Right ventricle myocardium superior (tissue), 1 donor: Measurements from ENCODE around the gene PNPO. TPM values are rescaled to one million over a fixed set of nuclear protein-coding genes. Genes with fewer than 3 reads are reported as not detected.
A peak's percentile ranks its signal among the peaks of the same experiment; 100 is the strongest.
"Not testable (repeated sequence)": the region's sequence is repeated elsewhere in the genome, so short reads cannot be mapped to it uniquely, and the experiment has no call there.

Source experiments
- ATAC-seq: fragments of 200-7000 bp; cut with Tn5 transposase; one replicate; pipeline ENCODE4 v1.9.1; 2020; ENCODE audit warnings: mild to moderate bottlenecking; ENCODE audit not compliant: poor library complexity
- DNase-seq: peaks from one replicate; pipeline ENCODE4 v3.0.0-alpha.2; 2020
- intact Hi-C: fragments of 100-400 bp; cut with DNase I; formaldehyde crosslinking; loops from one replicate; pipeline ENCODE4 v1.11.2; 2022
- total RNA-seq: library from RNA; stranded (reverse); fragmentation: NEBNext Ultra II Directional; extraction: Animal tissue kit (Norgen Biotek cat#: 25700); gene quantifications from one replicate; pipeline ENCODE4 v1.2.1, GENCODE V29; 2021
- donor health status: DM: no; HTN: yes; CAD: no; lungs with severe emphysema.

Gene PNPO
- total RNA-seq, 1 donor from 2014 or later, result 28.2 TPM

GRCh38 chr17:47988445-47988844 is 47.1 kb downstream of the PNPO start:
- DNase-seq, ATAC-seq, intact Hi-C loops: not testable (repeated sequence)

- DNase-seq, result no peak
- intact Hi-C loops, result no loop called here
- ATAC-seq, result no peak
These were observed 47.8 kb downstream of the PNPO start for GRCh38 chr17:47989159-47989558.

GRCh38 chr17:47989700-47990099 is 48.3 kb downstream of the PNPO start:
- intact Hi-C loops, result no loop called here
- ATAC-seq, result no peak
- DNase-seq, result no peak

GRCh38 chr17:47990962-47991731 is 49.8 kb downstream of the PNPO start:
- no peak for DNase-seq
- intact Hi-C loops, result no loop called here
- no peak for ATAC-seq

GRCh38 chr17:47992216-47992615 is 50.8 kb downstream of the PNPO start:
- ATAC-seq, result peak; percentile 43
- intact Hi-C loops, result no loop called here
- no peak for DNase-seq

GRCh38 chr17:47993031-47993564 is 51.7 kb downstream of the PNPO start:
- ATAC-seq (peak; percentile 50), DNase-seq (no peak)
- intact Hi-C loops, result no loop called here

- ATAC-seq (no peak), DNase-seq (no peak)
- intact Hi-C loops, result no loop called here
These were observed 52.6 kb downstream of the PNPO start for GRCh38 chr17:47993964-47994363.

- intact Hi-C loops, result no loop called here
- no peak for ATAC-seq
These were observed 53.4 kb downstream of the PNPO start for GRCh38 chr17:47994724-47995123.

GRCh38 chr17:47995241-47995935 is 54.0 kb downstream of the PNPO start:
- ATAC-seq (no peak), DNase-seq (no peak)
- intact Hi-C loops, result no loop called here

More at GRCh38 chr17:47994724-47995123, 53.4 kb downstream of the PNPO start:
- DNase-seq, result no peak

- DNase-seq, result no peak
- intact Hi-C loops, result no loop called here
- no peak for ATAC-seq
These were observed 54.8 kb downstream of the PNPO start for GRCh38 chr17:47996201-47996600.

- intact Hi-C loops, result no loop called here
- DNase-seq (no peak), ATAC-seq (no peak)
These were observed 56.2 kb downstream of the PNPO start for GRCh38 chr17:47997586-47997985.

- intact Hi-C loops, result no loop called here
- ATAC-seq, result no peak
- DNase-seq, result no peak
These were observed 56.7 kb downstream of the PNPO start for GRCh38 chr17:47998044-47998443.

Other genes with a start within 250 kb of the PNPO start
- 16.3 TPM for gene TBKBP1, start 247.4 kb upstream of the PNPO start, total RNA-seq
- gene TBX21, start 208.3 kb upstream of the PNPO start, total RNA-seq, result 0.32 TPM
- 4.8 TPM for gene OSBPL7, start 119.8 kb upstream of the PNPO start, total RNA-seq
- gene MRPL10, start 110.0 kb upstream of the PNPO start, total RNA-seq, result 53.5 TPM
- 0.19 TPM for gene LRRC46, start 109.9 kb upstream of the PNPO start, total RNA-seq
- gene SCRN2, start 100.3 kb upstream of the PNPO start, total RNA-seq, result 24.2 TPM
- 0.08 TPM for gene SP6, start 90.4 kb upstream of the PNPO start, total RNA-seq
- gene SP2, start 45.3 kb upstream of the PNPO start, total RNA-seq, result 12.4 TPM
- not detected for gene PRR15L, start 16.3 kb downstream of the PNPO start, total RNA-seq
- 50.3 TPM for gene CDK5RAP3, start 29.5 kb downstream of the PNPO start, total RNA-seq
- gene COPZ2, start 96.2 kb downstream of the PNPO start, total RNA-seq, result 49.2 TPM
- 911 TPM for gene NFE2L1, start 106.8 kb downstream of the PNPO start, total RNA-seq
- 31.7 TPM for gene CBX1, start 159.9 kb downstream of the PNPO start, total RNA-seq
- 11.8 TPM for gene SNX11, start 166.2 kb downstream of the PNPO start, total RNA-seq